Smooth muscle cell (in vitro differentiated cells): ENCODE measurements around the gene STAB1. TPM values are rescaled to one million over a fixed set of nuclear protein-coding genes. Genes with fewer than 3 reads are reported as not detected.

Experiments
- DNase-seq: peaks from one replicate; lab custom pipeline; 2025; ENCODE audit not compliant: unreplicated experiment; lab: John Stamatoyannopoulos, UW
- H2AFZ ChIP-seq: fragments of 200-600 bp; sonication (generic); 2 replicates; pipeline ENCODE4 v1.6.0; 2016; ENCODE audit warnings: antibody characterized with exemption, low read depth, mild to moderate bottlenecking
- H3F3A ChIP-seq: fragments of 200-600 bp; sonication (generic); 2 replicates; pipeline ENCODE4 v1.6.0; 2017; ENCODE audit warnings: antibody characterized with exemption, low read depth
- H3K27ac ChIP-seq: fragments of 200-600 bp; sonication (generic); 2 replicates; pipeline ENCODE4 v1.5.1; 2016; ENCODE audit warnings: low read depth, mild to moderate bottlenecking
- H3K27me3 ChIP-seq: fragments of 200-600 bp; sonication (generic); 2 replicates; pipeline ENCODE4 v1.6.1; 2016; ENCODE audit warnings: low read depth, mild to moderate bottlenecking
- H3K36me3 ChIP-seq: fragments of 200-600 bp; sonication (generic); 2 replicates; pipeline ENCODE4 v1.5.1; 2016; ENCODE audit warnings: low read depth
- H3K4me1 ChIP-seq: fragments of 200-600 bp; sonication (generic); 2 replicates; pipeline ENCODE4 v1.5.1; 2016; ENCODE audit warnings: low read depth
- H3K4me2 ChIP-seq: fragments of 200-600 bp; sonication (generic); 2 replicates; pipeline ENCODE4 v1.6.0; 2016; ENCODE audit warnings: mild to moderate bottlenecking
- H3K4me3 ChIP-seq: fragments of 200-600 bp; sonication (generic); 2 replicates; pipeline ENCODE4 v1.5.1; 2016; ENCODE audit warnings: mild to moderate bottlenecking
- H3K79me2 ChIP-seq: fragments of 200-600 bp; sonication (generic); 2 replicates; pipeline ENCODE4 v1.6.0; 2016; ENCODE audit warnings: low read depth, mild to moderate bottlenecking
- H3K9ac ChIP-seq: fragments of 200-600 bp; sonication (generic); 2 replicates; pipeline ENCODE4 v1.6.0; 2016; ENCODE audit warnings: low read depth
- H3K9me3 ChIP-seq: fragments of 200-600 bp; sonication (generic); replicated peaks from 2 replicates; pipeline ENCODE4 v1.5.1; 2016; ENCODE audit warnings: low read depth
- H4K20me1 ChIP-seq: fragments of 200-600 bp; sonication (generic); 2 replicates; pipeline ENCODE4 v1.6.0; 2016; ENCODE audit warnings: low read depth
- CTCF ChIP-seq: fragments of 200-600 bp; sonication (generic); IDR thresholded peaks from 2 replicates; pipeline ENCODE4 v1.5.1; 2017; ENCODE audit warnings: borderline replicate concordance, mild to moderate bottlenecking, antibody characterized with exemption; ENCODE audit not compliant: insufficient read depth, poor library complexity, severe bottlenecking
- WGBS: methylation state at CpG from one replicate; pipeline ENCODE4 v1.1.7; 2016; ENCODE audit warnings: low lambda C conversion rate; 5-methylcytosine and 5-hydroxymethylcytosine counted together
- polyA plus RNA-seq: library from polyadenylated mRNA; unstranded; fragments of >200 nt; fragmentation: Nextera tagmentation; extraction: Ambion mirVana; gene quantifications from 2 replicates; pipeline ENCODE4 v1.2.1, GENCODE V29; 2016
- total RNA-seq: library from RNA; depleted of rRNA; stranded (reverse); fragments of >200 nt; gene quantifications from 2 replicates; pipeline ENCODE4 v1.2.3, GENCODE V29; 2014

STAB1 gene
- total and polyA plus RNA-seq, 2 experiments from 2014 or later: 0.22 to 0.25 TPM

- Histone ChIP-seq H2AFZ (no peak overlapping the region), H3K9me3 (no peaks in the 10 kb centered on the region), H4K20me1 (peaks cover 3% of the 10 kb centered on the region), H3K9ac (no peak overlapping the region), H3K36me3 (no peaks in the 10 kb centered on the region), H3F3A (no peaks in the 10 kb centered on the region), H3K4me3 (no peak overlapping the region), H3K27me3 (no peaks in the 10 kb centered on the region), H3K4me2 (no peak overlapping the region), H3K79me2 (no peaks in the 10 kb centered on the region), H3K4me1 (no peaks in the 10 kb centered on the region), H3K27ac (no peak overlapping the region)
- 94% methylated on average over 24 of the region's 27 CpGs for WGBS
- TF ChIP-seq CTCF: no peak
- no peak for DNase-seq
Measured at GRCh38 chr3:52506266-52506966, 11.3 kb downstream of the STAB1 start.

DNA sequence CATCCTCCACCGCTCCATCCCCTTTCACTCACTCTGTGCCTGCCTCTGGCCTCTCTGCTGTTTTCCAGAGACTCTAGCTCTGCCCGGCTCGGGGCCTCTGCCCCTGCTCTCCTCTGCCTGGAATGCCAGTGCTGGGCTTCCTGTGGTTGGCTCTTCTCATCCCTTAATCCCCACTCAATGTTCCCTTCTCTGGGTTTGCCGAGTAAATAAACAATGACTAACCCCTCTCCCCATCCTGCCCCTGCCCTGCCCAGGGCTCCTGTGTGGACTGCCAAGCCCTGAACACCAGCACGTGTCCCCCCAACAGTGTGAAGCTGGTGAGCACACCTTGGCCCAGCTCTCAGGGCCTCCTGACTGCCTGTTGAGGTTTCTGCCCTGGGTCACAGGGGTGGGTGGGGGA lies 12.2 kb downstream of the STAB1 start:
- H3K9me3 ChIP-seq: no peaks in the 10 kb centered on the region
- no peaks in the 10 kb centered on the region for H3F3A ChIP-seq
- H3K4me3 ChIP-seq: no peak overlapping the region
- TF ChIP-seq CTCF: no peak
- no peak overlapping the region for H3K27ac ChIP-seq
- no peak overlapping the region for H2AFZ ChIP-seq
- H3K36me3 ChIP-seq: no peaks in the 10 kb centered on the region
- no peak overlapping the region for H3K4me2 ChIP-seq
- H3K9ac ChIP-seq: no peak overlapping the region
- WGBS: 19% methylated on average over 5 of the region's 5 CpGs
- peak; percentile 20 for DNase-seq
- H3K79me2 ChIP-seq: no peaks in the 10 kb centered on the region
- peaks cover 3% of the 10 kb centered on the region for H4K20me1 ChIP-seq
- H3K27me3 ChIP-seq: peaks cover 6% of the 10 kb centered on the region
- no peaks in the 10 kb centered on the region for H3K4me1 ChIP-seq

DNA sequence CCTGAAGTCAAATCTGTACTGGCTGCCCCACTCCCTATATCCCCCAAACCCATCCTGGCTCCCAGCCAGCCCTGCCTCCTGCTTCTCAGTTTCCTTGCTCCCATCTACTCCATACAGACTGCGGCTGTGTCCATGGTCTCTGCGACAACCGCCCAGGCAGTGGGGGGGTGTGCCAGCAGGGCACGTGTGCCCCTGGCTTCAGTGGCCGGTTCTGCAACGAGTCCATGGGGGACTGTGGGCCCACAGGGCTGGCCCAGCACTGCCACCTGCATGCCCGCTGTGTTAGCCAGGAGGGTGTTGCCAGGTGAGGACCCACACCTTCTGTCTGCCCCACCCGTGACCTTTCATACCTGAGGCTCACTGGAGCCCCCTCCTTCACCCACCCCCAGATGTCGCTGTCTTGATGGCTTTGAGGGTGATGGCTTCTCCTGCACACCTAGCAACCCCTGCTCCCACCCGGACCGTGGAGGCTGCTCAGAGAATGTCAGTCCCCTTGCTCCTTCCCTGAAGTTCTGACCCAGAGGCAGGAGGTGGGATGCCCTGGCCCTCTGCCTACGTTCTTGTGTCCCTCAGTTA lies 14.7 kb downstream of the STAB1 start:
- H3K27me3 ChIP-seq: peaks cover 6% of the 10 kb centered on the region
- no peak overlapping the region for H3K4me2 ChIP-seq
- no peaks in the 10 kb centered on the region for H3K4me1 ChIP-seq

More for the DNA sequence above, 14.7 kb downstream of the STAB1 start:
- Histone ChIP-seq H4K20me1 (peaks cover 3% of the 10 kb centered on the region), H3F3A (no peaks in the 10 kb centered on the region), H3K36me3 (no peaks in the 10 kb centered on the region), H3K4me3 (no peak overlapping the region), H3K9me3 (no peaks in the 10 kb centered on the region), H3K9ac (no peak overlapping the region), H2AFZ (no peak overlapping the region), H3K79me2 (no peaks in the 10 kb centered on the region), H3K27ac (no peak overlapping the region)
- no peak for DNase-seq
- 83% methylated on average over 12 of the region's 12 CpGs for WGBS
- TF ChIP-seq CTCF: no peak
